Hepatocyte (in vitro differentiated cells): ENCODE measurements around the gene KCP.

Experiments
- EZH2 ChIP-seq: fragments of 200-600 bp; sonication (generic); IDR thresholded peaks from 2 replicates; pipeline ENCODE4 v1.6.1; 2016; ENCODE audit warnings: antibody characterized with exemption, mild to moderate bottlenecking, borderline replicate concordance
- TF ChIP-seq, protein P1 (sequence below): fragments of 200-600 bp; sonication (generic); IDR thresholded peaks from 2 replicates; pipeline ENCODE4 v1.5.1; 2016; ENCODE audit warnings: antibody characterized with exemption, mild to moderate bottlenecking; ENCODE audit not compliant: poor library complexity

DNA sequence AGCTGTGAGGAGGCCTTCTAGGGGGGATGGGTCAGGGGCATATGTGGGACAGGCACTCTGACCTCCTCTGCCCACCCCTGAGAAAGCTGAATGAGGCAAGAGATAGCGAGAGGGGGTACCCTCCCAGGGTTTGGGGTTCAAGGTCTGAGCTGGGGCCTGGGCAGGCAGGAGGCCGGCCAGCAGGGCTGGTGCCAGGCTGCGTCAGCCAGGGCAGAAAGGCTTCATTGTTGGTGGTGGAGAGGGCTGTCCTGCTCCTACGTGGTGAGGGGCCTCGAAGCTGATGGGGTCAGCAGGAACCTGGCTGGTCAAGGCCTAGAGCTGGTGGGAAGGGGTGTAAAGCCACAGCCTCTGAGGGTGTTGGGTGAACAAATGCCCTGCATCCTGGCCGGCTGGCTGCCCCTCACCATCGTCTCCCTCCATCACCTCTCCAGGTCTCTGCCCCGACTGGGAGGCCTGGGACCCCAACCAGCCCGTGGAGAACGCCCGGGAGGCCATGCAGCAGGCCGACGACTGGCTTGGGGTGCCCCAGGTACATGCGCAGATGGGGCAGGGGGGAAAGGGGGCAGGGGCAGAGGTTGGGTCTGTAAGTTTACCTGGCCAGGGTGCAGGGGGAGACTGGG, 73.7 kb downstream of the KCP start:
- TF ChIP-seq, protein P1, sequence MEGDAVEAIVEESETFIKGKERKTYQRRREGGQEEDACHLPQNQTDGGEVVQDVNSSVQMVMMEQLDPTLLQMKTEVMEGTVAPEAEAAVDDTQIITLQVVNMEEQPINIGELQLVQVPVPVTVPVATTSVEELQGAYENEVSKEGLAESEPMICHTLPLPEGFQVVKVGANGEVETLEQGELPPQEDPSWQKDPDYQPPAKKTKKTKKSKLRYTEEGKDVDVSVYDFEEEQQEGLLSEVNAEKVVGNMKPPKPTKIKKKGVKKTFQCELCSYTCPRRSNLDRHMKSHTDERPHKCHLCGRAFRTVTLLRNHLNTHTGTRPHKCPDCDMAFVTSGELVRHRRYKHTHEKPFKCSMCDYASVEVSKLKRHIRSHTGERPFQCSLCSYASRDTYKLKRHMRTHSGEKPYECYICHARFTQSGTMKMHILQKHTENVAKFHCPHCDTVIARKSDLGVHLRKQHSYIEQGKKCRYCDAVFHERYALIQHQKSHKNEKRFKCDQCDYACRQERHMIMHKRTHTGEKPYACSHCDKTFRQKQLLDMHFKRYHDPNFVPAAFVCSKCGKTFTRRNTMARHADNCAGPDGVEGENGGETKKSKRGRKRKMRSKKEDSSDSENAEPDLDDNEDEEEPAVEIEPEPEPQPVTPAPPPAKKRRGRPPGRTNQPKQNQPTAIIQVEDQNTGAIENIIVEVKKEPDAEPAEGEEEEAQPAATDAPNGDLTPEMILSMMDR = no peak
- TF ChIP-seq EZH2 = no peak
